UCSD-AML1 (cell line): Measurements from ENCODE around the gene ZNF490.
A peak's percentile ranks its signal among the peaks of the same experiment; 100 is the strongest.
"Not testable (repeated sequence)": the region's sequence is repeated elsewhere in the genome, so short reads cannot be mapped to it uniquely, and the experiment has no call there.

Experiments used
- DNase-seq: peaks from one replicate; lab custom pipeline; 2025; ENCODE audit not compliant: unreplicated experiment; lab: John Stamatoyannopoulos, UW

The ZNF490 gene

GRCh38 chr19:12623361-12624031 lies 12.9 kb upstream of the ZNF490 start:
- DNase-seq, result no peak

GRCh38 chr19:12621253-12622024 lies 10.8 kb upstream of the ZNF490 start:
- DNase-seq, result not testable (repeated sequence)

- no peak for DNase-seq
Measured at GRCh38 chr19:12617646-12618045, 7.0 kb upstream of the ZNF490 start.

- no peak for DNase-seq
Measured at GRCh38 chr19:12611361-12611699, 717 bp upstream of the ZNF490 start.

GRCh38 chr19:12607631-12608030 lies 3.0 kb downstream of the ZNF490 start:
- no peak for DNase-seq

GRCh38 chr19:12606796-12607195 lies 3.8 kb downstream of the ZNF490 start:
- no peak for DNase-seq

- DNase-seq, result no peak
Measured at GRCh38 chr19:12603714-12604113, 6.9 kb downstream of the ZNF490 start.

GRCh38 chr19:12597594-12597993 lies 13.0 kb downstream of the ZNF490 start:
- no peak for DNase-seq

- no peak for DNase-seq
Measured at GRCh38 chr19:12596927-12597548, 13.6 kb downstream of the ZNF490 start.

GRCh38 chr19:12596485-12596884 lies 14.1 kb downstream of the ZNF490 start:
- DNase-seq, result no peak

GRCh38 chr19:12581100-12581499 lies 29.5 kb downstream of the ZNF490 start:
- DNase-seq, result no peak

- DNase-seq, result no peak
Measured at GRCh38 chr19:12580180-12580694, 30.4 kb downstream of the ZNF490 start.

GRCh38 chr19:12578641-12579040 lies 32.0 kb downstream of the ZNF490 start:
- DNase-seq, result no peak

GRCh38 chr19:12574036-12574435 lies 36.6 kb downstream of the ZNF490 start:
- DNase-seq, result no peak

GRCh38 chr19:12567951-12568350 lies 42.7 kb downstream of the ZNF490 start:
- no peak for DNase-seq

- not testable (repeated sequence) for DNase-seq
Measured at GRCh38 chr19:12566380-12566779, 44.2 kb downstream of the ZNF490 start.

- DNase-seq, result peak; percentile 88
Measured at GRCh38 chr19:12564016-12564664, 46.5 kb downstream of the ZNF490 start.

GRCh38 chr19:12555456-12555930 lies 55.1 kb downstream of the ZNF490 start:
- no peak for DNase-seq

GRCh38 chr19:12551060-12551832 lies 59.4 kb downstream of the ZNF490 start, which contains the start of gene ZNF564:
ZNF564 (minus strand) TSS chr19:12551482; CDS start chr19:12551332, 150 bp downstream.
- DNase-seq, result peak; percentile 94

- DNase-seq, result no peak
Measured at GRCh38 chr19:12546903-12547302, 63.7 kb downstream of the ZNF490 start.
